NT2/D1 (cell line): ENCODE measurements around the gene DSE.

Experiments used
- SUZ12 ChIP-seq: IDR thresholded peaks from 2 replicates; pipeline ENCODE4 v1.6.1; 2011; ENCODE audit not compliant: insufficient read length, insufficient read depth; ENCODE audit errors: extremely low read depth
- YY1 ChIP-seq: IDR thresholded peaks from 2 replicates; pipeline ENCODE4 v1.6.1; 2011; ENCODE audit not compliant: insufficient read length, insufficient read depth
- ZNF274 ChIP-seq: IDR thresholded peaks from 2 replicates; pipeline ENCODE4 v1.6.1; 2011; ENCODE audit warnings: mild to moderate bottlenecking, low read depth, low read length

DNA sequence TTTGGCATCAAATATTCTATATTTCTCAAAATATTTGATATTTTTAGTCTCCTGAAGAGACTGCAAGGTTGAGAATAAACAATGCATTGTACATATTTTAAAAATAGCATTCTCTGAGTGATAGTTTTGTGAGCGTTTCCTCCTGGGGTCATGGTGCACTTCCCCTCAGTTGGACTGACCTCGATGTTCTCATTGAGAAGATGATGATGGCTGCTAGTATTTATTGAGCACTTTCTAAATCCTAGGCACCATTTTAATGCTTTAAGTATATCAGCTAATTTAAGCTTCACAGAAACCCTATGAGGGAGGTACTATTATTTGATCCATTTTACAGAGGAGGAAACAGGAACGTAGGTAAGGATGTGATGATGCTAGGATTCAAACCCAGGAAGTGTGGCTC, 18.2 kb downstream of the DSE start:
- TF ChIP-seq YY1: no peak
- no peak for TF ChIP-seq ZNF274
- no peak for TF ChIP-seq SUZ12
